HUDEP-2 (cell line): Measurements from ENCODE around the gene GFER.
"Not testable (repeated sequence)": the region's sequence is repeated elsewhere in the genome, so short reads cannot be mapped to it uniquely, and the experiment has no call there.

Experiments used
- DNase-seq, 76 experiments: peaks; one replicate each; lab custom pipeline; 2025; ENCODE audit not compliant: unreplicated experiment in 76 of 76; lab: John Stamatoyannopoulos, UW

Gene GFER

DNA sequence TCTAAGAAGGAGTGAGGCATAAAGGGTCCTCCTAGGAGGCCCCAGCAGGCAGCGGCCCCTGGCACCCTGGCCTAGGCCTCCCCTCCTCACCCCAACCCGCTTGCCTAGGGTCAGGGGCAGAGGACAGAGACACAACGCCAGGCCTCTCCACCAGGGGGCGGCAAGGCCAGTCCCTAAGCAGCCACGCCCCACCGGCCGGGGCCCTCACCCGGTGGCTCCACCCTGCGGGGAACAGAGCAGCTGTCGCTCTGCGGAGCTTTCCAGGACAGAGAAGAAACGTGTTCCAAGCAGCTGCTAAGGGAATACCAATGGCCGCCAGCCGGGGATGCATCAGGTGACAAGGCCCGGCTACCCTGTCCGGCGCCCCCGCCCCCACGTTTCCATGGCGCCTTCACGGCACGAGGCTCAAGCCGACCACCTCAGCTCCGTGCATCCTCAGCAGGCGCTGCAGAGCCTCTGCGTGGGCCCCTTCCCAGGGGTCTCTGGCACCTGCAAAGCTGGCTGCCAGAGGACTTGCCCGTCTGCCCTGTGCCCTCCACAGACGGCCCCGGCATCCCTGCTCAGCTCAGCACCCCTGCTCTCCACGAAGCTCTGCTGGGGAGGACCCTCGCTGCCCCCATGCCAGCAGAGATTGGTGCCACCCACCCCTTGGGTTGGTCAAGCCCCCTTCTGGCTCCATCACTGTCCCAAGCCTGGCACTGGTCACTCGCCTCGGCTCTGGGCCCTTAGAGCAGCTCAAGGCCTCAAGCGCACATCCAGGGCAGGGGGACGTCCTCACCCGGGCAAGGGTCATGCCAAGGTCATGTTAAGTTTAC is 20.0 kb downstream of the GFER start:
- peak in 74 of 76 experiments; percentile 21 to 95 (median 85) for DNase-seq

DNA sequence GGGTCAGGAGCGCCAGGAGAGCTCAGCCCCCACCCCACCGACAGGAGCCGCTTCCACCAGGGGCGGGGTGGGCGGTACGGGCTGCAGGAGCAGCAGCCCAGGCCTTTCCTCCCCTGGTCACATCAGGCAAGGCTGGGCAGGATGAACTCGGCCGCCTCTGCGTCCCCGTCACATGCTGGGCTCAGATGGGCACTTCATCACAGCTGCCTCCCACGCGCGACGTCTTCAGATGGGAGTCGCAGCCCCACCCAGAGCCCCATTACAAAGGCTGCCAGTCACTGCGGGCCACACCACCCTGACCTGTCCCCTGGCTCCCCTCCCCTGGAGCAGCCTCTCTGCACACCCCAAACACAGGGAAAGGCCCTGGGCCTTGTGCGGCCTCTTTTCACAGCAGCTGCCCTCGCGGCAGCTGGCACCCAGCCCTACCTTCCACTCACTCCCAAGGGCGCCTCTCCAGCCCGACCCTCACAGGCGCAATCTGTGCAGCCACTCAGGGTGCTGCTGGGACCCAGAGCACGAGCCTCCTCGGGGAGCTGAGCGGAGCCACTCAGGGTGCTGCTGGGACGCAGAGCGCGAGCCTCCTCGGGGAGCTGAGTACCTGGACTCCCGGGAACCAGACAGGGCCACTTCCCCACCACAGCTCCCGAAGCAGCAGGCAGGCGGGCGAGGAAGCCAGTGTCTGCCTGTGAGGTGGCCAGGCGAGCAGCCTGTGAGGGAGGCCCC is 21.0 kb downstream of the GFER start:
- DNase-seq, result peak in 6 of 76 experiments; percentile 10 to 52 (median 20)

DNA sequence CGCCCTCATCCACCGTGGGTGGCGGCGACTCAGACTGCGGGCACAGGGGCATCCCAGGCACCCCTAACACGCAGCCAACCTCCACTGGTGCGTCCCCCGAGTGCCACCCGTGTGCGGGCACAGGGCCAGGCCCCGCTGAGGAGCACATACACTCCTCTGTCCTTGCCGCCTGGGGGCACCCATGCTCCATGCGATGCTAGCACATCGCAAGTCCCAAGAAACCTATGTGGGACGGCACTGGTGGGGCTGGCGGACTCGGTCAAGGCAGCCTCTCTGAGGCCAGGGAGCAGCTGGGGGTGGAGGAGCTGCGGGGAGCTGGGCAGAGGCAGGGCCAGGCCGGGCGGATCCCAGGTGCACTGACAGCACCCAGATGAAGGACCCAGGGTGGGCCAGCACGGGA is 21.7 kb downstream of the GFER start:
- DNase-seq, result peak in 15 of 76 experiments; percentile 5 to 42 (median 22)

DNA sequence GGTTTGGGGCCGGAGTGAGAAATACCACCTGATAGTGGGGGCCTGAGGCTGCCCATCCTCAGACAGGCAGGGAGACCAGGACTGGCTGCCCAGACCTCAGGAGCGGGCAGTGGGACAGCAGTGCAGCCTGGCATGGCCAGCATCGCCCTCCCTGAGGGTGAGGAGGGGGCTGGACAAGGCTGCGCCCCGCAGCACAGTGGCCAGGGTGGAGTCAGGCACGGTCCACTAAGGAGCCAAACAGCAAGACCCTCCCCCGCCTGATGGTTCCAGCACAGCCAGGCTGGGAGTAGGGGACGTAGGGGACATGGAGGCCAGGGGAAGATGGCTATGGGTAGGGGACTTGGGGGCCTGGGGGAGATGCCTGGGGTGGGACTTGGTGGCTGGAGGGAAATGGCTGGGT is 22.3 kb downstream of the GFER start:
- DNase-seq, result no peak

DNA sequence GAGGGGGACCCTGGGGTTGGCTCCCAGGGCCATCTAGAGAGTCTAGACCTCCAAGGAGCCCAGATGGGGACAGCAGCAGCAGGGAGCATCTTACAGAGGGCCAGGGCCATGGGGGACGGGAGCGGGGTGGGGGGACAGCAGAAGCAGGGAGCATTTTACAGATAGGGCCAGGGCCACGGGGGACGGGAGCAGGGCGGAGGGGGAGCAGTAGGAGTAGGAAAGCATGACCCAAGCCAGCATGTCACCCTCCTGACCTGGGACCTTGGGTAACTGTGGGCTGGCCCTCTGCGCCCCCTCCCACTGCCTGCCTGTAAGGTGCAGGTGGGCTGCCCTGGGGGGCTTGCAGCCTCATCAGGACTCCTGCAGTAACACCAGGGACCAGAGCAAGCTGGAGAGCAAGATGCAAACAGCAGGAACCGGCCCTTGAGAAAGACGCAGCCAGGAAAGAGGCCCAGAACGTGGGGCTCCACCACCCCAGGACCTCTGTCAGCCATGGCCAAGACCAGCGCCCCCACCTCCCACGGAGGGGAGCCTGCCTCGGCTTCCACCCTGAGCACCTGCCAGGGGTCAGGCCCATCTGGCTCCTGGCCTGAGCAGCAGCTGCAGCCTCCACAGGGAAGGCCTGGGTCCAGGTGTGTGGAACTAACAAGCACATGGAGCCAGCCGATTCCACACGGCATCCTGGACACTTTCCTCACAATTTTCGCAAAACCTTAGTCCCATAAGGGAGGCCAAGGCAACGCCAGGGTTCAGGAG is 23.3 kb downstream of the GFER start:
- no peak for DNase-seq

DNA sequence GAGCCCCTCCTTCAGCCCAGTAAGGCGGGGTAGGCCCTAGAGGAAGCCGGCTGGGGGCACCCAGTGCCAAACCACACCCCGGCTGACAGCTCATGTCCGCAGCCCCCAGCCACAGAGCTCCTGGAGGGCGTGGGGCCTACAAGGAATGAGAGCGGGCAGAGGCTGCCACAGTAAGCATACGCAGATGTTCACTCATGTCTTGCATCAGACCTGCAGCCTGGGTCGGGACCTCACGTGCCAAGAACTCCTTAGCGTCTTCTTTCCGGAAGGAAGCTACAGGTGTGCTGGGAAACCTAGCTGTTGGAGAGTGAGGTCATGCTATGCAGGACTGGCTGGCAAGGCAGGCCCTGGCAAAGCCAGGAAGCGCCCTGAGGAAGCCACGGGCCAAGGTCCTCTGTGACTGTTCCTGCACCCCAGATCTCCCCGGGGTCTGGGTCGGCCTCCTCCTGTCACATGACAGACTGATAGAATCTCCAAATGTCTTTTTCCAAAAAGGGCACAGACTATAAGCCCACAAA is 24.1 kb downstream of the GFER start:
- DNase-seq, result peak in 35 of 76 experiments; percentile 13 to 56 (median 36)

DNA sequence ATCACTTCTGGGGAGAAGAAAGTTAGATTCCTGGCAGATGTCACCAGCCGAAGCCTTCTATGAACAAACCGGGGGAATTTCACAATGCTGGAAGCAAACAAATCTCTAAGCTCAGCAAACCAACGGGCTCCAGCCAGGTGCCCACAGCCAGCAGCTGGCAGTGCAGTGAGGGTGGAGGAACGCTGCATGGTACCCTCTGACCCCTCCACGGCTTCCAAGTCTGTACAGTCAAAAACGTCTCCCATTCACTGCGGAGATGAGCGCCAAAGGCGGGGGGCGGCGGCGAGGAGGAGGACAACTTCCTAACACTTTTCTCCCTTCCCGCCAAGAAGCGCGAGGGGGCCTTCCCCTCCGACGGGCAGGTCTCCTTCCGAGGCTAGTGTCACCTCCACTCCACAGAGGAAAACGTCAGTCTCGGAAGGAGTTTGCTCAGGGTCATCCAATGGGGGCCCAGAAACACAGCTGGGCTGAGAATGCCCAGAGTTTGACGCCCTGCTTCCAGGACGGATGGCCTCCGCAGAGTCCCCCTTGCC is 24.7 kb downstream of the GFER start:
- peak in 4 of 76 experiments; percentile 12 to 28 (median 19) for DNase-seq

DNA sequence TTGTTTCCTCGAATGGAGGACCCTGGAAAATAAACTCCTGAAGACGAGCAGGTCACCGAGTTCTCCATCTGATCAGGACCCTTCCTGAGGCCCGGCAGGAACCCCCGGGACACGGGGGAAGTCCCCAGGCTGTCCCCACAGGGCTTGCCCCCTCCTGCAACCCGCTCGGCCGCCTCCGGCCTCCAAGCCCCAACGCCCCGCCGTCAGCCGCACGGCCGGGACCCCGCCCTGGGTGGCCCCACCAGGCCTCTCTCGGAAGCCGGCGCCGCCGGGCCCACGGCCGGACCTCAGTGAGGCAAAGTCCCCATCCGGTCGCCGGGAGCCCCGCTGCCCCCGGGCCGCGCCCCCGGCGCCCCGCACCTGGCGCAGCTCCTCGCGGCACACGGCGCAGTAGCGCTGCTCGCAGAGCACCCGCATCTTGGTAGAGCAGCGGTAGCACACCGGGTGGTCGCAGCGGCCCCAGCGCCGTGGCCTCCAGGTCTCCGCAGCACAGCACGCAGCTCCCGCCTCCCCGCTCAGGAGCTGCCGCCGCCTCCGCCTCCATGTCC is 25.2 kb downstream of the GFER start:
- DNase-seq, result peak in 3 of 76 experiments; percentile 16 to 23 (median 18)

DNA sequence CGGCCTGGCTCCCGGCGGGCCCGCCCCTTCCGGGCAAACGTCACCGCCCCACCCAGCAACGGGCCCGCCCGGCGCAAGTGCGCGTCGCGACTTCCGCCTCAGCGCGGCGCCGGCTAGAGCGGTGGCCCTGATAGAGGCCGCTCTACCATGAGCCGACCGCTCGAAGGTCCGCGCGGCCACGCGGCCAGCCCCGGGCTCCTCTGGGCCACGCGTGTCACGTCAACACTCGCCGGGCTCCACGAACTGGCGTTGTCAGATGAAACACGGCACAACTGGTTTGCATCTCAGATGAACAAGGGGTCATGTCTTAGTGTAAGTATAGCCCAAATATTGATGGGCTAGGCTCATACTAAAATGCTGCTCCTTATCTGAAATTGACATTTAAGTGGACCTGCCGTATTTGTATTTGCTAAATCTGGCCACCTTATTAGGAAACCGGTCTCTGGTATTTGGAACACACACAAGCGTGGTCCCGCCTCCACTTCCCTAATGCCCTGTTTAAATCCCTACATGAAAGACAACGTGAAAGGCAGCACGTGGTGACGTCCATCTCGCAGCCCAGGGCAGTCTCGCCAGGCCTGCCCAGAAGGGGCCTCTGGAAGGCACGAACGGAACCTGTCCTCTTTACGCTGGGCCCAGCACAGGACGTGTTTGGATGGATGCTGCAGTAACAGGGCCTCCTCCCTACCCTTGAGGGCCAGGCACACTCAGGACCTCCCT is 26.0 kb downstream of the GFER start, which contains the start of gene ZNF598:
Gene ZNF598 (minus strand): TSS at position 31 of the 720 bp plus-strand sequence.
- DNase-seq, result peak in 65 of 76 experiments; percentile 19 to 79 (median 60)

DNA sequence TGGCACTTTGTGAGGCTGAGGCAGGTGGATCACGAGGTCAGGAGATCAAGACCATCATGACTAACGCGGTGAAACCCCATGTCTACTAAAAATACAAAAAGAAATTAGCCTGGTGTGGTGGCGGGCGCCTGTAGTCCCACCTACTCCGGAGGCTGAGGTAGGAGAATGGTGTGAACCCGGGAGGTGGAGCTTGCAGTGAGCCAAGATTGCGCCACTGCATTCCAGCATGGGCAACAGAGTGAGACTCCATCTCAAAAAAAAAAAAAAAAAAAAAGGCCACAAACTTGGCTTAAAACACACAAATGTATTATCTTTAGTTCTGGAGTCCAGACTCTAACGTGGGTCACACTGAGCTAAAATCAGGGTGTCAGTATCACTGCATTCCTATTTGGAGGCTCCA is 27.7 kb downstream of the GFER start:
- not testable (repeated sequence) for DNase-seq

DNA sequence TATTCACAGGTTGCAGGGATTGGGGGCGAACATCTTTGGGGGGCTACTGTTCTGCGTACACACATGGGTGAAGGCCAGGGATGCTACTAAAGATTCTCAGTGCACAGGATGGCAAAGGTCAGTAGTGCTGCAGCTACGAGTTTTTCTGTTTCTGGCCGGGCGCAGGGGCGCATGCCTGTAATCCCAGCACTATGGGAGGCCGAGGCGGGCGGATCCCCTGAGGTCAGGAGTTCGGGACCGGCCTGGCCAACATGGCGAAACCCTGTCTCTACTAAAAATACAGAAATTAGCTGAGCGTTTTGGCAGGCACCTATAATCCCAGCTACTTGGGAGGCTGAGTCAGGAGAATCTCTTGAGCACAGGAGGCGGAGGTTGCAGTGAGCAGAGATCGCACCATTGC is 29.5 kb downstream of the GFER start:
- no peak for DNase-seq

DNA sequence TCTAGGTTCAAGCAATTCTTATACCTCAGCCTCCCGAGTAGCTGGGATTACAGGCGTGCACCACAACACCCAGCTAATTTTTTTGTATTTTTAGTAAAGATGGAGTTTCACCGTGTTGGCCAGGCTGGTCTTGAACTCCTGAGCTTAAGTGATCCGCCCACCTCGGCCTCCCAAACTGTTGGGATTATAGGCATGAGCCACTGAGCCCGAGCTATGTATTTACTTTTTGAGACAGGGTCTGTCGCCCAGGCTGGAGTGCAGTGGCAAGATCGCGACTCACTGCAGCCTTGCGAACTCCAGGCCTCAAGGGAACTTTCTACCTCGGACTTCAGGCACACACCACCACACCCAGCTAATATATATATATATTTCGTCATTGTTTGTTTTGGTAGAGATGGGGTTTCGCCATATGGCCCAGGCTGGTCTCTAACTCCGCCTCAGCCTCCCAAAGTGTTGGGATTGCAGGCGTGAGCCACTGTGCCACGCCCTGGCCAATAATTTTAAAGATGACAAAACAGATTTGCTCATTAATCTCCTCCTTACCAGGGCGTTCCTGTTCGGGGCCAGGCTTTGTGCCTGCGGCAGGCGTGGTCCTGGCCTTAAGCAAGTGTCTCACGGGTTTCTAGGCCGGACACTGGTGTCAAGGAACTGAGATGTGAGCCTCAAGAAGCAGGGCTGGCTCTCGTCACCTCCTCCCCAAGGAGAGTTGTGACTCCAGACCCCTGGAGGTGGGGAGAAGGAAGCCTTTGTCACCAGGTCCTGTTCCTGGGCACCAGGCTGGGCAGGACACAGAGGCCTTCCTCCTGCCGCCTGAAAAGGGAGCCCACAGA is 31.3 kb downstream of the GFER start:
- DNase-seq, result peak in 18 of 76 experiments; percentile 14 to 52 (median 26)

DNA sequence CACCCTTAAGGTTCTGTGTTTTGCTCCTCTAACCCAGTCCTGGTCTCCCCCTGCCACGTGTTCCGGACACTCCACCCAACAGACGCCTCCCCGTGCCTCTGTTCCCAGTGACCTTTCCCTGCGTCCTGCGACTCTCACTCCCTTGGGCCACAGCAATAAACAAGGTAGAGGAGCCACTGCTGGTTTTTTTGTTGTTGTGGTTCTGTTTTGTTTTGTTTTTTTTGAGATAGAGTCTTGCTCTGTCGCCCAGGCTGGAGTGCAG is 31.9 kb downstream of the GFER start:
- DNase-seq, result no peak

DNA sequence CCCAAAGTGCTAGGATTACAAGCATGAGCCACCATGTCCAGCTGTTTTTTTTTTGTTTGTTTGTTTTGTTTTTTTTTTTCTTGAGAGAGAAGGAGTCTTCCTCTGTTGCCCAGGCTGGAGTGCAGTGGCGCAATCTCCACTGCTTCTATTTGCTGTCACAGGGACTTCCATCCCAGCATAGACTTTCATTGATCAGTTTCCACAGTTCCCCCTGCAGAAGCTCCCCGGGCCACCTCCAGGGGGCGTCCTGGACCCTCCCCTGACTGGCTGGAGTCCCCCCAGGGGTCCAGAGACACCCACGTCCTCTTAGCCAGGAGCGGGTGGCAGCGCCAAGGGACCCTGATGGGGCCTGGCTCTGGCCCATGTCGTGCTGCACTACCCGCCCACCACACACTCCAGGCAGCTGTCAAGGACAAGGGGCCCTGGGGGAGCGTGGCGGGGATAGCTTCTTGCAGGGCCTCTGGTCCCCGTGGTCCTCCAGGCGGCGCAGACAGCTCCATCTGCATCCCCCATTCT is 32.5 kb downstream of the GFER start:
- no peak for DNase-seq

DNA sequence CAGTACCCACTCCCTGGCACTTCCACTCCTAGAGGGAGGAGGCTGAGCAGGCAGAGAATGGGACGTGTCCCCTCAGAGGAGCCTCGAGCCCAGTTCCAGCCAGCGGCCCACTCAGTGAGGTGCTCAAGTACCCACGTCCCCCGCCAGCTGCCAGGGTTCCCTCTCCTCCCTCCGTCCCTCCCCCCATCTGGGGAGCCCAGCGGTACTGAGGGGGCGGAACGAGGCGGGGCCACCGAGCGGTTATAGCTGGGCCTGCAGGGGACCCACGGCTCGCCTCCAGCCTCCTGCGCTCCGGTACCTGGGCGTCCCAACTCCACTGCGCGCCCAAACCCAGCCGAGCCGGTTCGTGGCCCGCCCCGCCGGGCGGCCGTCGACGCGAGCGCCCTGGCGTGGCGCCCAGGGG is 35.5 kb downstream of the GFER start, which contains the start of gene NPW:
Gene NPW (plus strand): TSS at position 268 of the 403 bp plus-strand sequence.
- DNase-seq, result peak in 10 of 76 experiments; percentile 12 to 45 (median 29)

DNA sequence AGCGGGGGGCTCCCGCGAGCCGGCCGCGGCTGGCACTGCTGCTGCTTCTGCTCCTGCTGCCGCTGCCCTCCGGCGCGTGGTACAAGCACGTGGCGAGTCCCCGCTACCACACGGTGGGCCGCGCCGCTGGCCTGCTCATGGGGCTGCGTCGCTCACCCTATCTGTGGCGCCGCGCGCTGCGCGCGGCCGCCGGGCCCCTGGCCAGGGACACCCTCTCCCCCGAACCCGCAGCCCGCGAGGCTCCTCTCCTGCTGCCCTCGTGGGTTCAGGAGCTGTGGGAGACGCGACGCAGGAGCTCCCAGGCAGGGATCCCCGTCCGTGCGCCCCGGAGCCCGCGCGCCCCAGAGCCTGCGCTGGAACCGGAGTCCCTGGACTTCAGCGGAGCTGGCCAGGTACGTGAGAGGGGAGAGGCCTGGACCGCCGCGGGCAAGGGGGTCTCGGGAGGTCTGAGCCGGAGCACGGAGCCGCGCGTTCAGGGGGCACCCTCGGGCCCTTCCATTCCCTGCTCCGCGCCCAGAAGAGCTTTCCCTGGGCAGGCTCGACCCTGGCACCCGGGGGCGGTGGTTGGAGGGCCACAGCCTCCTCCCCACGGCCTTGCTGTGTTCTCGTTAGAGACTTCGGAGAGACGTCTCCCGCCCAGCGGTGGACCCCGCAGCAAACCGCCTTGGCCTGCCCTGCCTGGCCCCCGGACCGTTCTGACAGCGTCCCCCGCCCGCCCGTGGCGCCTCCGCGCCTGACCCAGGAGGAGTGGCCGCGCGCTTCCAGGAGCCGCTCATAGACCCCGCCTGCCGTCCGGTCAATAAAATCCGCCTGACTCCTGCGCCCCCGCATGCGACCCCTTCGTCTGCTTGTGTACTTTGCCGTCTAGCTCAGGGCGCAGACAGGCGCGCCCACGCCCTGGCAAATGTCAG is 36.2 kb downstream of the GFER start:
- DNase-seq, result peak in 6 of 76 experiments; percentile 6 to 33 (median 10)

DNA sequence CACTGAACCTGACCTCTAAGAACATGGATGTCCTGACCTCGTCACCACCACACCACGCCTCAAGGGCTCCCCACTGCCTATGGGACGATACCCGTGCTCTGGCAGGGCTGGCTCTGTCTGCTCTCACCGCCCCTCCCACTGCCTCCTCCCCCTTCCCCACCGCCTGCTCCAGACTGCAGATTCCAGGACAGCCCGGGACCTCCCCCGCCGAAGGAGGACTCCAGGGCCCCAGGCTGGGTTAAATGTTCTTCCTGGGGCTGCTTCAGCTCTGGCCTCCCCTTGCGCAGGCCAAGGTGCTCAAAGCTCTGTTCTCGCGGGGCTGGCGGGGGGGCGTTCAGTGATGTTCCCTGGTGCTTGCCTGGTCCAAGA is 38.7 kb downstream of the GFER start:
- DNase-seq, result peak in 12 of 76 experiments; percentile 14 to 47 (median 36)
